Measurements from ENCODE around the gene MEIOB.

MEIOB gene

DNA sequence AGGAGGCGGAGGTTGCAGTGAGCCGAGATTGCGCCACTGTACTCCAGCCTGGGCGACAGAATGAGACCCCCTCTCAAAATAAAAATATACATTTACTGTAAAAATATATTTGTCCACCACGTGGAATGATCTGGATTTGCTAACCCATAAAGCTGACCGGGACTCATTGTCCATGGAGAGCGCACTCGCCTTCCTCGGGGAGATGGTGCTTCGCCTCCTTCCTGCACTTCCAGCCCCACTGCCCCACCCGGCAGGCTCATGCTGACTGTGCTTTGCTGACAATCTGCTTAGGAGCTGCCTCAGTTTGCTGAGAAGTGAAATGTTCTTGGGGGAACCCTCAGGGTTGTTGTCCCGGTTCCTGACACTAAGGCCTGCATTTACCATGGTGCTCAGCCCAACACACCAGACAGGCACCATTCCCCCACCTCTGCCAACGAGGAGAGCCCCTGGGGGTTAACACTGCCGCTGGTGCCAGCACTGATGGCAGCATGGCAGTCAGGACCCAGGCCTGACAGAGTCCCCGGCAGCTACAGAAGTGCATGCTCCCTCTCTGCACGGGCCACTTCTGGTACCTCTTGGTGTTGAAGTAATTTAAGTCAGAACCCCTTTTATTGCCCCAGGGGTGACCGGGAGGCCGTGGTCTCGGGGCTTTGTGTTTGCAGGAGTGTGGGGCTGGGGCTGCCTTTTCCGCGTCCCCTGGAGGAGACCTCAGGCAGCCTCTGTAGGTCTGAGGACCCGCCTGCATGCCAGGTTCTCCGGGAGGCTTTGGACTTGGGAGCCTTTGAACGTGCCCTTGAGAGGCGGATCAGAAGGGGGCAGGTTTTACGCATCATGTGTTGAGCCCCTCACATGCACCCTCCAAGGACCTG lies 86.8 kb downstream of the MEIOB start:
- DNase-seq, result no peak
